Thymus (tissue), 11 donors: ENCODE data around the gene CSMD2. TPM values are rescaled to one million over a fixed set of nuclear protein-coding genes. Genes with fewer than 3 reads are reported as not detected.
"Not testable (repeated sequence)": the region's sequence is repeated elsewhere in the genome, so short reads cannot be mapped to it uniquely, and the experiment has no call there.

Source experiments
- DNase-seq, 9 donors: peaks; one replicate each; pipeline ENCODE4 v3.0.0-alpha.2; 2013; ENCODE audit warnings: low spot score in 9 of 9, low read depth in 6 of 9, missing footprints in 1 of 9
- H3K27ac ChIP-seq, 2 donors: one replicate each; pipeline ENCODE4 v1.5.1; 2013; ENCODE audit warnings: control low read depth in 1 of 2, low read depth in 1 of 2, low read length in 1 of 2, mild to moderate bottlenecking in 1 of 2, moderate library complexity in 1 of 2
- H3K27me3 ChIP-seq, 2 donors: one replicate each; pipeline ENCODE4 v1.5.1; 2013; ENCODE audit warnings: low read length in 1 of 2; ENCODE audit not compliant: control insufficient read depth in 2 of 2, insufficient read depth in 1 of 2
- H3K36me3 ChIP-seq, 2 donors: one replicate each; pipeline ENCODE4 v1.5.1; 2013; ENCODE audit warnings: low read length in 1 of 2, mild to moderate bottlenecking in 1 of 2, moderate library complexity in 1 of 2; ENCODE audit not compliant: control insufficient read depth in 2 of 2, insufficient read depth in 2 of 2
- H3K4me1 ChIP-seq, 2 donors: one replicate each; pipeline ENCODE4 v1.5.1; 2013; ENCODE audit warnings: low read length in 2 of 2; ENCODE audit not compliant: control insufficient read depth in 2 of 2, insufficient read depth in 2 of 2
- H3K4me3 ChIP-seq, 2 donors: one replicate each; pipeline ENCODE4 v1.5.1; 2013; ENCODE audit warnings: low read length in 2 of 2, control low read depth in 1 of 2, mild to moderate bottlenecking in 1 of 2
- H3K9me3 ChIP-seq, 2 donors: one replicate each; pipeline ENCODE4 v1.5.1; 2013; ENCODE audit warnings: low read length in 1 of 2, mild to moderate bottlenecking in 1 of 2; ENCODE audit not compliant: control insufficient read depth in 2 of 2, insufficient read depth in 1 of 2
- WGBS: extraction: QIAGEN DNeasy Blood & Tissue Kit; methylation state at CpG from one replicate; pipeline ENCODE4 v1.1.7; 2013; 5-methylcytosine and 5-hydroxymethylcytosine counted together
- polyA plus RNA-seq: library from polyadenylated mRNA; stranded (reverse); fragments of 200-250 nt; gene quantifications from one replicate; pipeline ENCODE4 v1.2.3, GENCODE V29; 2013
- total RNA-seq: library from RNA; stranded (reverse); fragments of 120-200 nt; gene quantifications from one replicate; pipeline ENCODE4 v1.2.4, GENCODE V29; 2013
- donor health status: healthy.

The CSMD2 gene
- total and polyA plus RNA-seq, 2 donors = 0.14 TPM

GRCh38 chr1:34183381-34183780 is 18.4 kb upstream of the CSMD2 start:
- H3K27ac ChIP-seq, H3K4me1 ChIP-seq, H3K9me3 ChIP-seq, H3K36me3 ChIP-seq, DNase-seq, H3K27me3 ChIP-seq, H3K4me3 ChIP-seq: not testable (repeated sequence)
- 94% methylated on average over 4 of the region's 4 CpGs for WGBS

GRCh38 chr1:34178072-34178471 is 13.0 kb upstream of the CSMD2 start:
- 79% methylated on average over 2 of the region's 2 CpGs for WGBS

GRCh38 chr1:34176830-34177603 is 12.0 kb upstream of the CSMD2 start, which contains the start of gene C1orf94:
TSS of gene C1orf94 (plus strand) at chr1:34176907. CDS start at chr1:34177790, 883 bp downstream.
- Histone ChIP-seq H3K4me3 (no peak within 1 kb of the TSS), H3K9me3 (peaks cover 0 to 2% of the 10 kb centered on the region in 2 donors), H3K27ac (no peak within 1 kb of the TSS), H3K36me3 (no peaks in the 10 kb centered on the region), H3K4me1 (no peaks in the 10 kb centered on the region), H3K27me3 (peaks cover 26 to 33% of the 10 kb centered on the region in 2 donors)
- WGBS = 14% methylated on average over 58 of the region's 58 CpGs
- DNase-seq = no peak

More at GRCh38 chr1:34178072-34178471, 13.0 kb upstream of the CSMD2 start:
- no peaks in the 10 kb centered on the region for H3K36me3 ChIP-seq
- no peak for DNase-seq
- peaks cover 0 to 2% of the 10 kb centered on the region in 2 donors for H3K9me3 ChIP-seq
- H3K4me1 ChIP-seq = no peaks in the 10 kb centered on the region
- peaks cover 26 to 33% of the 10 kb centered on the region in 2 donors for H3K27me3 ChIP-seq
- no peak overlapping the region for H3K4me3 ChIP-seq
- H3K27ac ChIP-seq = no peak overlapping the region

- Histone ChIP-seq H3K9me3 (peaks cover 0 to 2% of the 10 kb centered on the region in 2 donors), H3K27ac (no peak overlapping the region), H3K4me3 (no peak overlapping the region), H3K4me1 (no peaks in the 10 kb centered on the region), H3K27me3 (peaks cover 26 to 33% of the 10 kb centered on the region in 2 donors), H3K36me3 (no peaks in the 10 kb centered on the region)
- no peak for DNase-seq
- WGBS = 94% methylated on average over 6 of the region's 6 CpGs
Observed at GRCh38 chr1:34175744-34176143, 10.7 kb upstream of the CSMD2 start.

- Histone ChIP-seq H3K4me1 (no peaks in the 10 kb centered on the region), H3K4me3 (no peak overlapping the region), H3K9me3 (no peaks in the 10 kb centered on the region), H3K27me3 (peaks cover 48 to 70% of the 10 kb centered on the region in 2 donors), H3K27ac (no peak overlapping the region), H3K36me3 (no peaks in the 10 kb centered on the region)
- no peak for DNase-seq
- 28% methylated on average over 13 of the region's 13 CpGs for WGBS
Observed at GRCh38 chr1:34167389-34167788, 2.4 kb upstream of the CSMD2 start.

- no peaks in the 10 kb centered on the region for H3K9me3 ChIP-seq
- H3K4me1 ChIP-seq = no peaks in the 10 kb centered on the region
- 4% methylated on average over 24 of the region's 24 CpGs for WGBS
- peaks cover 52 to 76% of the 10 kb centered on the region in 2 donors for H3K27me3 ChIP-seq
- no peaks in the 10 kb centered on the region for H3K36me3 ChIP-seq
- no peak overlapping the region for H3K27ac ChIP-seq
- H3K4me3 ChIP-seq = no peak overlapping the region
- DNase-seq = no peak
Observed at GRCh38 chr1:34166625-34167361, 1.8 kb upstream of the CSMD2 start.

- no peaks in the 10 kb centered on the region for H3K36me3 ChIP-seq
- DNase-seq = no peak
- H3K4me1 ChIP-seq = no peaks in the 10 kb centered on the region
- H3K9me3 ChIP-seq = no peaks in the 10 kb centered on the region
- H3K4me3 ChIP-seq = no peak overlapping the region
- no peak overlapping the region for H3K27ac ChIP-seq
- peaks cover 57 to 82% of the 10 kb centered on the region in 2 donors for H3K27me3 ChIP-seq
- WGBS = 10% methylated on average over 27 of the region's 27 CpGs
Observed at GRCh38 chr1:34166191-34166624, 1.2 kb upstream of the CSMD2 start.

GRCh38 chr1:34165422-34165921 is 442 bp upstream of the CSMD2 start:
- Histone ChIP-seq H3K27ac (no peak overlapping the region), H3K4me3 (no peak overlapping the region), H3K9me3 (no peaks in the 10 kb centered on the region), H3K4me1 (no peaks in the 10 kb centered on the region), H3K27me3 (peaks cover 60 to 85% of the 10 kb centered on the region in 2 donors), H3K36me3 (no peaks in the 10 kb centered on the region)
- WGBS = 8% methylated on average over 13 of the region's 13 CpGs
- DNase-seq = no peak
